Measurements from ENCODE around the gene DCLK1.

The DCLK1 gene

DNA sequence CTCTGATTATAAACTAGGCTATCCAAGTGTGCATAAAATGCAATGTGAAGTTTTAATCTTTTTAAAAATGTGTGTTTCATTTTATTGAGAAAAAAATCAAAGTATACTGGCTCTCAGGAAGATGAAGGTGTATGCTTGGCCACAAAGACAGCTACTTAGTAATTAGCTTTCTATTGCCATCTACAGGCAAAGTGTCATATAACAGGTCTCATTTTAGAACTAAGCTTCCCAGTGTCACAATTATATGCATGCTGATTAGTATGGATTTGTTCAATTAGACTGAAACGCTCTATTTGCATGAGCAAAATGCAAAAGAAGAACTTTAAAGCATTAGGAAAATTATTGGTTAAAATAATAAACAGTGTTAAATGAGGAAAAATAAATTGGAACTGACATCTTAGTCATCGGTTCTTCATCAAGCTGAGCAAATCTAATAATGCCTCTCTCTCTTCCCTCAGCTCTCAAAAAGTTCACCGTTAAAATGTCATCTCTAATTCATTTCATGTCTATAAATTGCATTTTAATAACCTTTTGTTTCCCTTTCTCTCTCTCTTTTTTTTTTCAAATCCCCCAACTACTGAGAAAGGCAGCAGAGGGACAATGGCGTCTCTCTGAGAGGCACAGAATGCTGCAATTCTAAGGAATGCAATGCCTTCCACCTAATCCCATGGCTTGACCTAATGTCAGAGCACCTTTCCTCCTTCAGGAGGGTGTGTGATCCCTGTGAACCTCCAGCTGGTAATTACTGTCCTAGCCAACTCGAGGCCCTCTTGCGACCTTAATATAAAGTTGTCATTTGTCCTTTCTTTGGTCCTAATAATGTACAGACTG, 341.6 kb downstream of the DCLK1 start:
- no peak for DNase-seq (ENCODE audit: low read depth in 2 of 2)

DNA sequence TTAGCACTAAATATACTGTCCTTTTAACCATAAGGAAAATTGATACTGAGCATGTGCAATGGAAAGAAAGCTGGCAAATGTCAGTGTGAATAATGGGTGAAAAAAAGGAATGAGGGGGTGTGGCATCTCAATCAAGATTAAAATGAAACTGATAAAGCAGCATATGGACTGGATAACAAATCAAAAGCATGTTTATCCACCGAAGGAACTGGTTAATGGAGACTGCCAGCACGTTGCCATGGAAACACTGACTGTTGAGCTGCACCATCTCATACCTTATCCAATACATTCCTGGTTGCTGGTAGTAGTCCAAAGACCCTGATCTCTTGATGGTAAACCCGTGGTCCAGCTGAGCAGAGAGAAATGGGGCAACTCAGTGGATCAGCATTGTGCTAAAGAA, 343.2 kb downstream of the DCLK1 start:
- no peak for DNase-seq (ENCODE audit: low read depth in 2 of 2)

DNA sequence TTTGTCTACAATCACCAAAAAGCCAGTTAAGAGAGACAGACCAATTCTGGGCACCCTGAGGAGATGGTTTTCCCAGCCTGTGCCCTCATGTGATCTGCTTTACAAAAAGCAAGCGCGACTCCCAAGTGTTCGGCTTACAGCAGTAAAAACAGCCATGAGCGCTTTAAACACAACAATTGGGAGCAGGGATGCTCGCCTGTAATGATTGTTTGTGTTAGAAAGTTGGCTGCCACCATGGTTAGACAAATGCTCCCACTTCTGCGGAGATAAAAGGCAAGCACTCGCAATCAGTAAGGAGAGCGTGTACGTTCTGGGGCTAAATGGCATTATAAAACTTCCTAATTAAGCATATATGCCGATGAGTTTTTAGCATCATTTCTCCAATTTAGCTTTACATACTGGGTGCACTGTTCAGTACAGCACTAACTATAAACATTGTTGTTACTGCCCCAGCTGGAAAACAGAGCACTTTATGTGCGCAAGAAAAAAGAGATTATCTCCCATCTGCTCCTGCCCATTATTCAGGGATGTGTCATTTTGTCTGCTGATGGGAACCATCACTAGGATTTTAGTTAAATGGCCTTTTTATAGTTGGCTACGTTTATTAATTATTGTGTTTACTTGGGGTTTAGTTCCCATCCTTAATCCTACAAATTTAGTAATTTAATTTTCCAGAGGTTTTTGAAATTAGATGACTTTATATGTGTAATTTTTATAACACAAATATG, 345.4 kb downstream of the DCLK1 start:
- DNase-seq (ENCODE audit: low read depth in 2 of 2): no peak

DNA sequence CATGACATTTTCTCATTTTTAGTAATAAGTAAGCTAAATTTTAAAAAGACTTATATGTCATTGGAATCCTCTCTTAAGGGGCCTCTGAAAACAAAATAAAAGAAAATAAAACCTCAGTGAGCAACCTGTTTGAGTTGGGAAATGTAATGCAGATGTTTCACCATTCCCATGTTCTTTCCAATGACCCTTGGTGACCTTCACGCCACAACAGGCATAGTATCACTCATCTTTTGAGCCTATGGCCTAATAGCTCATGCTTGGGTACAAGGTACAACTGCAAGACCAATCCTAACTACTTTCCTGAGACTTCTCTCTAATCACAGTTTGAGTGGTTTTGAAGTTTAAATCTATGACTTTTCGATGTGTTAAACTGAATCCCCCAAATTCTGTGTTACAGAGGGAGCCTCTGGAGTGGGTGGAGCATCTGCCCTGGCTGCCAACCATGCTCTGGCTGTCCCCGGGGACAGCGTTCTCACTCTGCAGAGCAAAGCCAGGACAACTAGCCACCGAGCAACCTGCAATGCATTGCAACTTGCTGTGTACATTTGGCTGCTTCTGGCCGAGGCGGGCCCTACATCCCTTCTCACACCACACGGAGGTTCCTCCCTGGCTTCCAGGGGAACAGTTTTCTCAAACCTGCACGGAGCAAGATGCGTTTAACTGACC, 346.8 kb downstream of the DCLK1 start:
- DNase-seq (ENCODE audit: low read depth in 2 of 2): no peak

DNA sequence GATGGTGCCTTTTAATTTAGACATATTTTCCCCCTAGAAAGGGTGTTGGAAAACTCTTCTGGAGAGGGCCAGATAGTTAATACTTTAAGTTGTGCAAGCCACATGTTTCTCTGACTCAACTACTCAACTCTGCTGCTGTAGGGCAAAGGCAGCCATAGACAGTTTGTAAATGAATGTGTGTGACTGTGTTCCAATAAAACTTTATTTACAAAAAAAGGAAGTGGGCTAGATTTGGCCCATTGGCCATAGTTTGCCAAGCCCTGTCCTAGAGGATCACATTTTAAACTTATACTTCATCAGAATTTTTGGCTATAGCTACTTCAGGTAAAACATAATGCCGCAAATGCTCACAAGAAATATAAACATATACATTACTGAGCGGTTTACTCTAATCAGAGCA, 348.4 kb downstream of the DCLK1 start:
- no peak for DNase-seq (ENCODE audit: low read depth in 2 of 2)

DNA sequence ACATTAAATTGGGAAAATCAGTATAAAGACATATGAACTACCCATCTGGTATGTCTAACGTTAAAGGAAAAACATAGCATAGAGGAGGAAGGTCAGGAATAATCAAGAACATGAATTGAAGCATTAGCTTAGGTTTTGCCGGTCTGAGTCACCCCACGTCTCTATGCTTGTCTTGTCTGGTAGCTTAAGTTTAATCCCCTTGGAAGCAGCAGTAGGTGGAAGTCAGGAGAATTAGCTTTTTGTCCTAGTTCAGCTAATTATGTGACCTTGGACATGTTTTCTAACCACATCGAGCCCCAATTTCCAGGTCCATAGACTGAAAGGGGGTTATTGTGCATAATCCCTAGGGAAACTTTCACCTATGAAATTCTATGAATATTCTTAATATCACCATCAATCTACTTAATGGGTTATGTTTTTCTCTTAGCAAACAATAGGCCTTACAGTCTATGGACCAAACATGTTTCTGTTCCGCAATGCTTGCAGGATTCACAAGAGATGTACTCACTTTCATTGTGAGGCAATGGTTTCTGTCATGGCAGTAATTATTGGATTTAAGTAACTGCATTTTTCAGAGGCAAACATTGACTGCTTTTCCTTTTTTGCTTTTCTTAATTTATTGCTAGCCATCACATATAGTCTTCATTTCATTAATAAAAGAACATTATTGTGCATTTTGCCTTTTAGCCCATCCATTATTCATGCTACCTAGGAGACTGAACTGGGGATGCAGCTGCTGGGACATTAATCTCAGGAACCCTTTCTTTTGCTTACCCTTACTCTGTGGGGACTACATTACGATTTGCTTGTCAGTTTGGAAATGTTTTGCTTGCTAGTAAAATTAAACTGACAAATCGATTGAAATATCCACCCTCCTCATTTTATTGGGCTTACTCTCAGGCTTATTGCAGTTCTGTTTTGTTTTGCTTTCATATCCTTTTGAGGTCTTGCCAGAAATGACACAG, 349.9 kb downstream of the DCLK1 start:
- no peak for DNase-seq (ENCODE audit: low read depth in 2 of 2)

DNA sequence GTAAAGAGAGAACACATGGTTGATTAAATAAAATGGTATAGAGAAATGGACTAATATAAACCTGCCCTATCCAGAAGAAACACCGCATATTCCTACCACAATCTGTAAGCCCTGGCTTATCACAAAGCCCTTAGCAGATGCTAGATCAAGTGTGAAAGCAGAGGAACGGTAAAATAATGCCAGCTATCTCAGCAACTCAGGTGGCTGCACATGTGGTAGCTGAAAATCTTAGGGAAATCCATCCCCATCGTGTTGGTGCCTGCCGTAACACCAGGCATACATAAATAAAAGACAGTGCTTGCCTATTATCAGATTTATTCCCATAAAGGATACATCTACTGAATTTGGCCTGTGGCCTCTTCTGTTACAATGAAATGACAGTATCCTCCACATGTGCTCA, 350.6 kb downstream of the DCLK1 start:
- no peak for DNase-seq (ENCODE audit: low read depth in 2 of 2)

DNA sequence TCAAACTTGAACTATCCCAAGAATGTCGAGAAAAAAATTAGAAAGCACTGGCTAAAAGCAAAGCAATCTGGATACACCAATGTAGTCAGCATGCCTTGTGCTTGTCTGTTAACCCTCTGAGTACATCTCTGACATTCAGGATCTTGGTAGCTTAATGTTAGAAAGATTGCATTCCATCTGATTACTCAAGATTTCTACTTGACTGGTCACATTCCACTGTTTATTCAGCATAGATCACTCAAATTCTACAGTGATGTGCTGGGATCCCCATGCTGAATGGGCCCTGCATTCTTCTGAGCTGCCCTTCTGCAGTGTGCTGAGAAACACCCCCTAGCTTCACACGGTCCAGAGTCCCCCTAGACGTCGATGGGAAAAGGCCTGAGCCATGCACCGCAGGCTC, 359.3 kb downstream of the DCLK1 start:
- no peak for DNase-seq (ENCODE audit: low read depth in 2 of 2)

DNA sequence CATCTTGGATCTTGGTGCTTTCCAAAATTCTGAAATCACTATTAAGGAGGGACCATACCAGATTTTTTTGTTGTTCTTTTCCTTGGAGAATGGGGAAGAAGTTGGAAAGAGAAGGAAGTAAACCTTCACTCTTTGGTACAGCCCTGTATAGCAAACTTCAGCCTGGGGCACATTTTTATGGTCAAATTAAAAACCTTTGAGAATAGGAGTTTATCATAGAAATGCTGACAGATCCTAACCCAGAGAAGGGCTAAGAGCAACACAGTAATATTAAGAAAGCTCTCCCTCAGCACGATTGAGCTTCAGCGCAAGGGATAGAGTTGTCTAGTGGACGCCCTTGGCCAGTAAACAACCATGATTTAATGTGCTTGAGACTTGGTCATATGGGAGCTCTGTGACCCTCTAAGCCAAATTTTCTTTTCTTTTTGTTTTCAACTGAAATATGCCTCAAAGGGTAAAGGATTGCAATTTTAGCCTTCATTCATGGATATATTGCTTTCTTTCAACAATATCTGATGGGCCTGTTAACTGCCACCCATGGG, 360.4 kb downstream of the DCLK1 start:
- DNase-seq (ENCODE audit: low read depth in 2 of 2): no peak

DNA sequence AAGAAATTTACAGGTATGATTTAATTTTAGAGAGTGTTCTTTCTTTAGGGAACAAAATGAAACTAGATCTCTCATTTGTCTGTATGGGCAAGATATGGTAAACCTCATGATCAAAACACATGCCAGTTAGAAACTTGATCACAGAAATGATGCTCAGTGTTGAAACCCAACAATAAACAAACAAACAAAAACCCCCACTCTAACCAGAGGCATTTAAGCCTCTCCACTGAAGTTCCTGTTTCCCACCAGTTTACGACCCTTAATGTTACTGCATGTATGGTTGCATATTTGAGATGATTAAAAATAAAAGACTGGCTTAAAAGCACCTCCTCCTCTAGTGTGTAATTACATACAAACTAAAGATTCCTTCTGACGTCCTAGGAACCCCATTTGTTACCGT, 361.4 kb downstream of the DCLK1 start:
- DNase-seq (ENCODE audit: low read depth in 2 of 2): no peak

DNA sequence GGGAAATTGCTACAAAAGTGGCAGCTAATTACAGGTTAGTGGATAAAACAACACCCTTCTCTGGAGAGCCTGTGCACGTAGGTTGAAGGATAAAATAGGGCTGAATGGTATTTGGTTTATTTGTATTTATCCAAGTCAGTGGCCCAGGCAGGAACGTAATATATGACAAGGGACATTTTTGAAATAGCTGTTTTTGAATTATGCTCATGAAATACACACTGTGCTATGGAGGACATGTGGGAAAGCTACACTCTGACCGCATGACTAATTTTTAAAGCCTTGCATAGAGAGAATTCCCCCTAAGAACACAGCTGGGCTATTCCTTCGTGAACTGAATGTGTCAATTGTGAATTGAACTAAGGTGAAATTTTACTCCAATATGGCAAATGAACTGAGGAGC, 362.6 kb downstream of the DCLK1 start:
- DNase-seq (ENCODE audit: low read depth in 2 of 2): no peak

DNA sequence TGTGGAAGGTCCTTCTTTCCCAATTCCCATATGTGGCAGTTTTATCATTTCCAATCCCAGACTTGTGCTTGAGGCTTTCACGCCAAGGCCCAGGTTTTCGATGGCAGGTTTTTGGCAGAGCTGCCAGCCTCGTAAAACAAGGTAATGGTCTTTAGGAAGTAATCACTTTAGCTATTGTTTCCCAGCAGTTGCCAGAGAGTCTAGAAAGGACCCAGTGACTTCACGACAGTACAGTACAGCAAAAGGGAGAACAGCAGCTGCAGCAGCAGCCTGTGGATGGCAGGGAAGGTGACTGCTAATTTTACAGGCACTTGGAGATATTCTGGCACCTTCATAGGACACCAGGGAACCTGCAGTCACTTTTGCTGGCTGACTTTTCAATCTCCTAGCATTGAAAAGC, 363.1 kb downstream of the DCLK1 start:
- no peak for DNase-seq (ENCODE audit: low read depth in 2 of 2)

DNA sequence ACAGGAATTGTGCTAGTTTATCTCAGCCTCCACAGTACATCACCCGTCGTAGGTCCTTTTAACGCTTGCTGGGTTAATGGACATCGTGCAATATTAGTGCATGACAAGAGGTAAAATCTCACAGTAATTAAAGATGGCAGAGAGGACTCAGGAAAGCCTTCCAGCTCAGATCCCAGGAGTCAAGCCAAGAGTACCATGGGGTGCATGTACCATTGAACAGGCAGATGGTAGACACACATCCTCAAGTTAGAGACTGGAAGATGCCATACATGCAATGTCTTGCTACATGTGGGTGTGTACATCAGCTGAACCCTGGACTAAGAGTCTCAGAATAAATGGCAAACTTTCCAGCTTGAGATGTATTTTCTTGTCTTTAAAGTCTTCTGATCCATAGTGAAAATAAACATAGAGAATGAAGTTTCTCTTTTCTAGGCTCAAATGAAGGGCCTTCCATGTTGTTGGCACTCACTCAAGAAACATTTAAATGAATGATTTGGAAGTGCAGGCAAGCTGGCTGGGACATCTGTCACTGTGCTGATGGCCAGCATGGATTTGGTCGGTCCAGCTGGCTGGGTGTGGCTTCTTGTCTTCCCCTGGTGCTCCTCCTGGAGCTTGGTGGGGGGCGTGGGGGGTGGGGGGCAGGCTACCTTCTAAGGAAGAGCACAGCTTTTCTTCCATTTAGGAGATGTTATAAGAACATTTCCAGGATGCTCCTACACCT, 363.8 kb downstream of the DCLK1 start:
- DNase-seq (ENCODE audit: low read depth in 2 of 2): no peak

DNA sequence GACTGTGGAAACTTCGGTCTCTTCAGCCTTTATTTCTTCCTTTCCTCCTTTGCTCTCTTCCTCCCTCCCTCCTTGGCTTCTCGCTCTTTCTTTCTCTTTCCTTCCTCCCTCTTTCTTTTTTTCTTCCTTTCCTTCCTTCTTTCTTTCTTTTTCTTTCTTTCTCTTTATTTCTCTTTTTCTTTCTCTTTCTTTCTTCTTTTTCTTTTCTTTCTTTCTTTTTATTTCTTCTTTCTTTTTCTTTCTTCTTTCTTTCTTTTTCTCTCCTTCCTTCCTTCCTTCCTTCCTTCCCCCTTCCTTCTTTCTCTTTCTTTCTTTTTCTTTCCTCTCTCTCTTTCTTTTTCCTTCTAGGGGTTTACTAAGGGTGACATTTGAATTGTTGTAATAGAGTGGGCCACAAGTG, 364.5 kb downstream of the DCLK1 start:
- DNase-seq (ENCODE audit: low read depth in 2 of 2): no peak

DNA sequence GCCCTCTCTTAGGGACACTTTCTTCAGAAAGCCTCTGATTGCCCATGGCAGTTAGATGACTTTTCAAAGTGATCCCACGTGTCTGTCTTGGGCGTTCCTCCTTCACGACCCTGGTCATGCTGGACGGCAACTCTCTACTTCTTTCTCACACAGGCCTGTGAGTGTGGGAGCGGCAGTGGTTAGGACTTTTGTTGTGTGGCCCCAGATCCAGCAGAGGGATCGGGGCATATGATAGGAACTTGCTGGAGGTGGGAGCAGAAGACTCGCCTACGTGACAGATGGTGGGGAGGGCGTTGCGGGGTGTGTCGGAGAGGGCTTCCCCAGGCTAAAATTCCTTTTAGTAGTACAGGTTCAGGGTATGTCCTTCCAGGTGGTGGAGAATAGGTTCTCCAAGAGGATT, 365.2 kb downstream of the DCLK1 start:
- DNase-seq (ENCODE audit: low read depth in 2 of 2): no peak

DNA sequence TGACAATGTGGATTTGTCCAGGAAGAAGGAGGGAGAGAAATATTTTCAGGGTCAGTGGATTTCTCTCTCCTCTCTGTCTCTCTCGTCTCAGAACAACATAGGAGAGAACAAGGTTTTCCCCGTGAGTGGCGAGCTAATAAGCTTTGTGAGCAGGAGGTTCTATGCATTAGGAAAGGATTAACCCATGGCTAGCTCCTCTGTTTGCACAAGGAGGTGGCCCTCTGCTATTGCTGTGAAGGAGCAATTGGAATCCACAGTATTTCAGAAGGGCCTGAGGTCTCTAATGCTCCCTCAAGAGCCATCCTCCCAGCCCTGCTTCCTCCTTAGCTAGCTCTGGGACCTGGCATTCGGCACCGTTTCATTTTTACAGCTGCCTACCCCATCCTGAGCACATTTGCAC, 365.8 kb downstream of the DCLK1 start:
- DNase-seq (ENCODE audit: low read depth in 2 of 2): no peak

DNA sequence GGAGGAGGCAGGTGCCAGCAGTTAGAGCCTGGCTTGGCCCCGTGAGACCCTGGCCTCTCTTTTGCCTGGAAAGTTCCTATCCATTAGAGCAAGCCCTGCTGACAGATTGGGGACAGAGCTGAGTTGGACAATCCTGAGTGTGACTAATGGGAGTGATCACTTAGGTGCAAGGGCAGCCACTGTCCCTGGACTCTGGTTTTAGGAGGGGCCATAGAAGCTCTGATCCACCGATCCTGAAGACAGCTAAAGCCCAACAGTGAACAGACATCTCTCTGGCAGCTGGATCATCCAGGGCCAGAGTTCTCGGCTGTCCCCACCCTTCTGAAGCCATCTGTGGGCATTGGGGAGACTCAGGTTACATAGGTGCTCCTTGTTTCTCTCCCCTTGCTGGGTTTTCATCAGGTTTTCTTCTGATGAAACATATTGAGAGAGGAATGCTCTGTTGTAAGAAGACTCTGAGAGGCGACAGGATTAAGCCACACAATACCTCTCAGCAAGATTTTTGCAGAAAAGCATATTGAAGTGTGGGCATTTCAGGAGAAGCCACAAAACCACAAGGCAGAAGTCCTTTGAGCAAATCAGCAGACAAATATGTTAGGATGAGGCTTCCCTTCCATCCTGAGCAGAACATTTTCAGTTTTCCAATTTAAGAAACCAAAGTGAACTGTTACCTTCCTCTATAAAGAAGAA, 366.7 kb downstream of the DCLK1 start:
- no peak for DNase-seq (ENCODE audit: low read depth in 2 of 2)

DNA sequence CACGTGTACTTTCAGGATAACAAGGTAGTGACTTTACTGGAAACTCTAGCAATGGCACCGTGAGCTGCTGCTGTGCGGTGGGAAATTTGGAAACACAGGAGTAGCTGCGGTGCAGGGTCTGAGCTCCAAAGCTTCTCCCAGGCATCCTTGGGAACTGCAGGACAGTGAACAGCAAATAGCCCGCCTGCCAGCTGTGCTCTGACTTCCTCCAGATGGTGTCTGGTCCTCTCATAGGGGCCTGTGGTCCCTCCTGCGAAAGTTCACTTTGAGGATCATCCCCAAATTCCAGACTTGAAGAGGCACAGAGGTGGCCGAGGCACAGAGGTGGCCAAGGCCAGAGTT, 367.4 kb downstream of the DCLK1 start:
- no peak for DNase-seq (ENCODE audit: low read depth in 2 of 2)

DNA sequence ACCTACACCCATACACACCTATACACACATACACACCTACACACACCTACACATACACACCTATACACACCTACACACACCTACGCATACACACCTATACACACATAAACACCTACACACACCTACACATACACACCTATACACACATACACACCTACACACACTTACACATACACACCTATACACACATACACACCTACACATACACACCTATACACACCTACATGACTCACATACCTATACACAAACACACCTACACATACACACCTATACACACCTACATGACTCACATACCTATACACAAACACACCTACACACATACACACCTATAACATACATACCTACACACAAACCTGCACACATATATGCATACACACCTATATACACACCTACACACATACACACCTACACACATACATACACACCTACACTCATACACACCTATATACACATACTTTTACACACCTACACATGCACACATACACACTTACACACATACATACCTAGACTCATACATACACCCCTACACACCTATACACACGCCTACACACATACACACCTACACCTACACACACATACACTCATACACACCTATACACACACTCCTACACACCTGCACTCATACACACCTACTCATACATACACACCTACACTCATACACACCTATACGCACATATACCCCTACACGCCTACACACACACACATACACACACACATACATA, 368.0 kb downstream of the DCLK1 start:
- no peak for DNase-seq (ENCODE audit: low read depth in 2 of 2)
